Lung (tissue), 12 donors: ENCODE measurements around the gene ALPK1. TPM values are rescaled to one million over a fixed set of nuclear protein-coding genes. Genes with fewer than 3 reads are reported as not detected.
"Not testable (repeated sequence)": the region's sequence is repeated elsewhere in the genome, so short reads cannot be mapped to it uniquely, and the experiment has no call there.

Experiments
- ATAC-seq: fragments of 200-7000 bp; cut with Tn5 transposase; one replicate; pipeline ENCODE4 v1.9.1; 2020; ENCODE audit warnings: moderate number of reproducible peaks; ENCODE audit not compliant: insufficient read depth, low FRiP score
- DNase-seq, 3 donors: peaks; one replicate each; pipeline ENCODE4 v3.0.0-alpha.2; 2013 to 2017
- H3K27ac ChIP-seq, 2 donors: one replicate each; pipeline ENCODE4 v1.5.1; 2013; ENCODE audit warnings: mild to moderate bottlenecking in 2 of 2, moderate library complexity in 2 of 2, control low read depth in 1 of 2, inconsistent platforms in 1 of 2, low read depth in 1 of 2, low read length in 1 of 2
- H3K27me3 ChIP-seq, 3 donors: one replicate each; pipeline ENCODE4 v1.5.1; 2013; ENCODE audit warnings: low read length in 2 of 3; ENCODE audit not compliant: control insufficient read depth in 3 of 3, insufficient read depth in 3 of 3
- H3K36me3 ChIP-seq, 4 donors: one replicate each; pipeline ENCODE4 v1.5.1; 2013; ENCODE audit warnings: low read length in 4 of 4, mild to moderate bottlenecking in 1 of 4, moderate library complexity in 1 of 4; ENCODE audit not compliant: control insufficient read depth in 4 of 4, insufficient read depth in 4 of 4
- H3K4me1 ChIP-seq, 5 donors: one replicate each; pipeline ENCODE4 v1.5.1; 2013; ENCODE audit warnings: low read length in 5 of 5, mild to moderate bottlenecking in 2 of 5, moderate library complexity in 1 of 5; ENCODE audit not compliant: control insufficient read depth in 5 of 5, insufficient read depth in 5 of 5
- H3K4me3 ChIP-seq: one replicate; pipeline ENCODE4 v1.5.1; 2013; ENCODE audit warnings: mild to moderate bottlenecking, control low read depth, moderate library complexity
- H3K9ac ChIP-seq, 2 donors: one replicate each; pipeline ENCODE4 v1.5.1; 2013; ENCODE audit warnings: low read length in 2 of 2, control low read depth in 1 of 2; ENCODE audit not compliant: insufficient read depth in 1 of 2
- H3K9me3 ChIP-seq, 4 donors: one replicate each; pipeline ENCODE4 v1.5.1; 2013; ENCODE audit warnings: low read length in 3 of 4, mild to moderate bottlenecking in 1 of 4, moderate library complexity in 1 of 4; ENCODE audit not compliant: control insufficient read depth in 4 of 4, insufficient read depth in 3 of 4
- WGBS, 2 donors: extraction: QIAGEN DNeasy Blood & Tissue Kit; methylation state at CpG; one replicate each; pipeline ENCODE4 v1.1.7; 2013; 5-methylcytosine and 5-hydroxymethylcytosine counted together
- polyA plus RNA-seq, 2 donors: library from polyadenylated mRNA; stranded (reverse); fragments of 200-250 nt; gene quantifications; one replicate each; pipeline ENCODE4 v1.2.1, GENCODE V29; 2013
- total RNA-seq, 2 donors: library from RNA; depleted of rRNA in 1 of 2; stranded (reverse); fragments of >200 nt in 1 of 2; gene quantifications; one replicate each; pipeline ENCODE4 v1.2.1, GENCODE V29; 2014 to 2021
- TF ChIP-seq, protein P1 (sequence below): IDR thresholded peaks from 2 replicates; pipeline ENCODE4 v1.5.1; 2012; ENCODE audit warnings: mild to moderate bottlenecking; ENCODE audit errors: control extremely low read depth, extremely low read depth
- donor health status: control.
- donor health status: control.
- donor health status: Bipolar disorder and iron deficiency.
- donor health status: healthy.
- donor health status: DM: yes; HTN: yes; CAD: no.

ALPK1 gene
- total and polyA plus RNA-seq, 4 donors = 8.9 to 57.2 (median 23.4) TPM

GRCh38 chr4:112485930-112486329, 188.8 kb downstream of the ALPK1 start:
- H3K27ac ChIP-seq = no peak overlapping the region
- TF ChIP-seq, protein P1, sequence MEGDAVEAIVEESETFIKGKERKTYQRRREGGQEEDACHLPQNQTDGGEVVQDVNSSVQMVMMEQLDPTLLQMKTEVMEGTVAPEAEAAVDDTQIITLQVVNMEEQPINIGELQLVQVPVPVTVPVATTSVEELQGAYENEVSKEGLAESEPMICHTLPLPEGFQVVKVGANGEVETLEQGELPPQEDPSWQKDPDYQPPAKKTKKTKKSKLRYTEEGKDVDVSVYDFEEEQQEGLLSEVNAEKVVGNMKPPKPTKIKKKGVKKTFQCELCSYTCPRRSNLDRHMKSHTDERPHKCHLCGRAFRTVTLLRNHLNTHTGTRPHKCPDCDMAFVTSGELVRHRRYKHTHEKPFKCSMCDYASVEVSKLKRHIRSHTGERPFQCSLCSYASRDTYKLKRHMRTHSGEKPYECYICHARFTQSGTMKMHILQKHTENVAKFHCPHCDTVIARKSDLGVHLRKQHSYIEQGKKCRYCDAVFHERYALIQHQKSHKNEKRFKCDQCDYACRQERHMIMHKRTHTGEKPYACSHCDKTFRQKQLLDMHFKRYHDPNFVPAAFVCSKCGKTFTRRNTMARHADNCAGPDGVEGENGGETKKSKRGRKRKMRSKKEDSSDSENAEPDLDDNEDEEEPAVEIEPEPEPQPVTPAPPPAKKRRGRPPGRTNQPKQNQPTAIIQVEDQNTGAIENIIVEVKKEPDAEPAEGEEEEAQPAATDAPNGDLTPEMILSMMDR = no peak
- WGBS, 2 donors = 73 to 79% methylated on average over 5 of the region's 5 CpGs
- H3K36me3 ChIP-seq = no peaks in the 10 kb centered on the region
- DNase-seq (no peak), ATAC-seq (no peak)
- H3K4me3 ChIP-seq = no peak overlapping the region
- H3K9me3 ChIP-seq = peaks cover 0 to 5% (median 1%) of the 10 kb centered on the region in 4 donors
- no peaks in the 10 kb centered on the region for H3K4me1 ChIP-seq
- no peak overlapping the region for H3K9ac ChIP-seq
- no peaks in the 10 kb centered on the region for H3K27me3 ChIP-seq

DNA sequence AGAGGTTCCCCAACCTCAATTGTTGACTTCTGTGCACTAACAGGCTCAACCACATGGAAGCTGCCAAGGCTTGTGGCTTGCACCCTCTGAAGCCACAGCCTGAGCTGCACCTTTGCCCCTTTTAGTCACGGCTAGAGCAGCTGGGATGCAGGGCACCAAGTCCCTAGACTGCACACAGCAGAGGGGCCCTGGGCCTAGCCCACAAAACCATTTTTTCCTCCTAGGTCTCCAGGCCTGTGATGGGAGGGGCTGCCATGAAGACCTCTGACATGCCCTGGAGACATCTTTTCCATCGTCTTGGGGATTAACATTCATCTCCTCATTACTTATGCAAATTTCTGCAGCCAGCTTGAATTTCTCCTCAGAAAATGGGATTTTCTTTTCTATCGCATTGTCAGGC, 193.6 kb downstream of the ALPK1 start:
- not testable (repeated sequence) for H3K27me3 ChIP-seq, DNase-seq, H3K36me3 ChIP-seq, H3K4me1 ChIP-seq, ATAC-seq, H3K9me3 ChIP-seq, H3K9ac ChIP-seq, H3K27ac ChIP-seq, H3K4me3 ChIP-seq
- 88 to 91% methylated on average over 3 of the region's 3 CpGs for WGBS, 2 donors

Other genes starting within 250 kb of the ALPK1 start
- gene FAM241A, start 151.9 kb upstream of the ALPK1 start, total RNA-seq = 1 to 10 TPM; 2.8 to 3.0 TPM
- gene FAM241A, start 151.9 kb upstream of the ALPK1 start, polyA plus RNA-seq = 1 to 10 TPM; 2.7 to 4.2 TPM
- 10 to 100 TPM; 22.4 to 25.7 TPM for gene AP1AR, start 65.6 kb upstream of the ALPK1 start, total RNA-seq
- 10 to 100 TPM; 12.8 to 16.0 TPM for gene AP1AR, start 65.6 kb upstream of the ALPK1 start, polyA plus RNA-seq
- gene TIFA, start 11.5 kb upstream of the ALPK1 start, total RNA-seq = 10 to 100 TPM in 1 of 2 donors, 1 to 10 TPM in 1; 9.0 to 17.6 TPM
- gene TIFA, start 11.5 kb upstream of the ALPK1 start, polyA plus RNA-seq = 10 to 100 TPM in 1 of 2 donors, 1 to 10 TPM in 1; 5.8 to 23.8 TPM
- gene NEUROG2, start 218.8 kb downstream of the ALPK1 start, total RNA-seq = not detected
- gene NEUROG2, start 218.8 kb downstream of the ALPK1 start, polyA plus RNA-seq = not detected